WTC11 (cell line): ENCODE results near the gene NUAK1. TPM values are rescaled to one million over a fixed set of nuclear protein-coding genes. Genes with fewer than 3 reads are reported as not detected.

Experiments used
- ATAC-seq: fragments of 200-7000 bp; cut with Tn5 transposase; 2 replicates; pipeline ENCODE4 v1.10.0; 2021; ENCODE audit warnings: mild to moderate bottlenecking, moderate library complexity
- CTCF ChIA-PET: fragments of 300-600 bp; sonication (Branson Sonifier 250); formaldehyde crosslinking; loops from one replicate; lab custom pipeline; 2021; ENCODE audit warnings: antibody characterized with exemption; lab: Charles Lee
- POLR2A ChIA-PET: fragments of 350-600 bp; sonication (Branson Sonifier 250); formaldehyde crosslinking; loops from one replicate; lab custom pipeline; 2021; ENCODE audit warnings: antibody characterized with exemption; lab: Charles Lee
- DNase-seq: peaks from one replicate; pipeline ENCODE4 v3.0.0; 2021; ENCODE audit warnings: low spot score
- H3K27ac Mint-ChIP-seq: 2 replicates; pipeline ENCODE4 v1.8.0; 2021; ENCODE audit warnings: mixed read lengths
- H3K27me3 Mint-ChIP-seq: 2 replicates; pipeline ENCODE4 v1.8.0; 2021; ENCODE audit warnings: low read depth, mild to moderate bottlenecking, moderate library complexity, mixed read lengths
- H3K36me3 Mint-ChIP-seq: 2 replicates; pipeline ENCODE4 v1.8.0; 2021; ENCODE audit warnings: mixed read lengths
- H3K4me1 Mint-ChIP-seq: 2 replicates; pipeline ENCODE4 v1.8.0; 2022; ENCODE audit warnings: mixed read lengths
- H3K4me3 Mint-ChIP-seq: 2 replicates; pipeline ENCODE4 v1.8.0; 2021; ENCODE audit warnings: mild to moderate bottlenecking, moderate library complexity, mixed read lengths
- H3K9me3 Mint-ChIP-seq: 2 replicates; pipeline ENCODE4 v1.8.0; 2021; ENCODE audit warnings: mixed read lengths
- ARID4B ChIP-seq: sonication (generic); formaldehyde crosslinking; IDR thresholded peaks from 2 replicates; pipeline ENCODE4 v1.8.0; 2023; ENCODE audit warnings: missing genetic modification reagents, mild to moderate bottlenecking, borderline replicate concordance
- IRF1 ChIP-seq: sonication (generic); formaldehyde crosslinking; IDR thresholded peaks from 2 replicates; pipeline ENCODE4 v1.8.0; 2023; ENCODE audit warnings: missing genetic modification reagents
- KAT7 ChIP-seq: sonication (generic); formaldehyde crosslinking; IDR thresholded peaks from 2 replicates; pipeline ENCODE4 v1.8.1; 2023; ENCODE audit warnings: missing genetic modification reagents, mild to moderate bottlenecking, borderline replicate concordance
- PRRX2 ChIP-seq: fragments of 250-450 bp; sonication (Bioruptor Pico); IDR thresholded peaks from 2 replicates; pipeline ENCODE4 v1.8.0; 2021; ENCODE audit warnings: mild to moderate bottlenecking
- RELA ChIP-seq: sonication (generic); formaldehyde crosslinking; IDR thresholded peaks from 2 replicates; pipeline ENCODE4 v1.8.1; 2022; ENCODE audit warnings: missing genetic modification reagents, mild to moderate bottlenecking, borderline replicate concordance
- SMAD4 ChIP-seq: sonication (generic); formaldehyde crosslinking; IDR thresholded peaks from 2 replicates; pipeline ENCODE4 v1.8.0; 2022; ENCODE audit warnings: mild to moderate bottlenecking, missing genetic modification reagents
- SOX15 ChIP-seq: fragments of 250-450 bp; sonication (Bioruptor Pico); IDR thresholded peaks from 2 replicates; pipeline ENCODE4 v1.9.0; 2021; ENCODE audit warnings: mild to moderate bottlenecking
- SP1 ChIP-seq: sonication (generic); formaldehyde crosslinking; conservative IDR thresholded peaks from 2 replicates; pipeline ENCODE4 v1.8.1; 2022; ENCODE audit warnings: missing genetic modification reagents
- ZBTB21 ChIP-seq: sonication (generic); formaldehyde crosslinking; IDR thresholded peaks from 2 replicates; pipeline ENCODE4 v1.8.1; 2023; ENCODE audit warnings: mild to moderate bottlenecking, missing genetic modification reagents, borderline replicate concordance
- ZBTB43 ChIP-seq: sonication (generic); formaldehyde crosslinking; IDR thresholded peaks from 2 replicates; pipeline ENCODE4 v1.8.1; 2023; ENCODE audit warnings: mild to moderate bottlenecking, missing genetic modification reagents
- ZNF232 ChIP-seq: sonication (generic); formaldehyde crosslinking; IDR thresholded peaks from 2 replicates; pipeline ENCODE4 v1.8.0; 2022; ENCODE audit warnings: mild to moderate bottlenecking, missing genetic modification reagents
- ZNF281 ChIP-seq: sonication (generic); formaldehyde crosslinking; IDR thresholded peaks from 2 replicates; pipeline ENCODE4 v1.8.0; 2023; ENCODE audit warnings: mild to moderate bottlenecking, missing genetic modification reagents
- ZNF317 ChIP-seq: sonication (generic); formaldehyde crosslinking; IDR thresholded peaks from 2 replicates; pipeline ENCODE4 v1.8.1; 2023; ENCODE audit warnings: low read depth, mild to moderate bottlenecking, moderate library complexity, missing genetic modification reagents, borderline replicate concordance
- ZNF396 ChIP-seq: fragments of 250-450 bp; sonication (Bioruptor Pico); IDR thresholded peaks from 2 replicates; pipeline ENCODE4 v1.8.0; 2021; ENCODE audit warnings: mild to moderate bottlenecking, moderate library complexity, borderline replicate concordance
- ZNF423 ChIP-seq: fragments of 250-450 bp; sonication (Bioruptor Pico); IDR thresholded peaks from 2 replicates; pipeline ENCODE4 v2.1.2; 2022; ENCODE audit warnings: mild to moderate bottlenecking, moderate library complexity
- total RNA-seq: library from RNA; stranded (reverse); gene quantifications from 3 replicates; pipeline ENCODE4 v1.2.3, GENCODE V29; 2021
- TF ChIP-seq, protein P1 (sequence below): sonication (generic); formaldehyde crosslinking; IDR thresholded peaks from 2 replicates; pipeline ENCODE4 v1.8.1; 2023; ENCODE audit warnings: mild to moderate bottlenecking, missing genetic modification reagents, moderate library complexity
- TF ChIP-seq, protein P2 (sequence below): sonication (generic); formaldehyde crosslinking; IDR thresholded peaks from 2 replicates; pipeline ENCODE4 v1.8.0; 2022; ENCODE audit warnings: mild to moderate bottlenecking, missing genetic modification reagents

The NUAK1 gene
- total RNA-seq, 1 experiment from 2014 or later: 15.9 TPM

DNA sequence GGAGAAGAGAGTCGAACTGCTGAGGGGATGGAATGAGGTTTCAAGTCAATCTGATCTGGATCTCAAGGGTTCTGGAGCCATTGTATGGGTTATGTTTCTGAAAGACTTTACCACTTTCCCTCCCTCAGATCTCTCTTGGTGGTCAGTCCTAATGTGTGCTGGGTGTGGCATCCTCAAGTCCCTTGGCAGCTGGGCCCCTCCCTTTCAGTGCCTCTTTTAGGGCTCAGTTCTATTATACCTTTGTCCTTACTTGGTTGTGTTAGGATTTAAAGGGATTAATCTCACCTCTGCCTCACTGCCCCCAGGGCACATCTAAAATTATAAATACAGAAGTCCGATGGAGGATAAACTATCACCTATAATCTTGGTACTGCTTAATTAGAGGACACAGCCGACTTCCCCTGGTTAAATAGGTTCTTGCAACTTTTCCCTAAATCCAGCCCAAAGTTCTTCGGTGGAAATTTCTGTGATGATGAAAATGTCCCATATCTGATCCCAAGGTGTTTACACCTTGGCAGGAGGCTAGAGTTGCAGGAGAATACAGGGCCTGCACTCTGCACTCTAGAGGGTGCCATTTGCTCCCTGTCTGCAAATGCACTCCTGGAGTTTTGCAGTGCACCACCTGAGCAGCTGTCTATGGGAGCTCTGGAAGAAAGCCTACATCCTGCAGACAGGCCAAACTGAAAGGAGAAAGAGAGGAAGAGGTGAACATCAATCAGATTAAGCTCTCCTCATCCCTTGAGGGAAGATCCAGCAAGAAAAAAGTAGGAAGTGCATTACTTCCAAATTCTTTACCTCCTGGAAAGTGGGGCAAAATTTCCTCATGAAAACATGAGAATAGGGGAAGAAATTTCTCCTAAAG, 106.8 kb downstream of the NUAK1 start:
- no peak for DNase-seq
- Mint-ChIP-seq H3K27me3 (no peaks in the 10 kb centered on the region), H3K4me3 (no peak overlapping the region), H3K27ac (no peak overlapping the region), H3K9me3 (peaks cover 13% of the 10 kb centered on the region), H3K36me3 (no peaks in the 10 kb centered on the region), H3K4me1 (peaks cover 12% of the 10 kb centered on the region)
- ATAC-seq: peak; percentile 32; the same call in 1 of the 2 replicates
- TF ChIP-seq, protein P1, sequence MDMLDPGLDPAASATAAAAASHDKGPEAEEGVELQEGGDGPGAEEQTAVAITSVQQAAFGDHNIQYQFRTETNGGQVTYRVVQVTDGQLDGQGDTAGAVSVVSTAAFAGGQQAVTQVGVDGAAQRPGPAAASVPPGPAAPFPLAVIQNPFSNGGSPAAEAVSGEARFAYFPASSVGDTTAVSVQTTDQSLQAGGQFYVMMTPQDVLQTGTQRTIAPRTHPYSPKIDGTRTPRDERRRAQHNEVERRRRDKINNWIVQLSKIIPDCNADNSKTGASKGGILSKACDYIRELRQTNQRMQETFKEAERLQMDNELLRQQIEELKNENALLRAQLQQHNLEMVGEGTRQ (CRISPR knock-in tag): no peak
- TF ChIP-seq ZNF232 (no peak), PRRX2 (CRISPR knock-in tag) (no peak), SOX15 (CRISPR knock-in tag) (no peak), ZBTB43 (no peak), RELA (CRISPR knock-in tag) (no peak), SMAD4 (CRISPR knock-in tag) (no peak), IRF1 (CRISPR knock-in tag) (no peak), ZNF281 (CRISPR knock-in tag) (no peak), ZNF396 (CRISPR knock-in tag) (no peak), ZBTB21 (CRISPR knock-in tag) (no peak), SP1 (no peak), KAT7 (no peak), ZNF317 (CRISPR knock-in tag) (no peak), ARID4B (no peak), ZNF423 (CRISPR knock-in tag) (no peak)
- TF ChIP-seq, protein P2, sequence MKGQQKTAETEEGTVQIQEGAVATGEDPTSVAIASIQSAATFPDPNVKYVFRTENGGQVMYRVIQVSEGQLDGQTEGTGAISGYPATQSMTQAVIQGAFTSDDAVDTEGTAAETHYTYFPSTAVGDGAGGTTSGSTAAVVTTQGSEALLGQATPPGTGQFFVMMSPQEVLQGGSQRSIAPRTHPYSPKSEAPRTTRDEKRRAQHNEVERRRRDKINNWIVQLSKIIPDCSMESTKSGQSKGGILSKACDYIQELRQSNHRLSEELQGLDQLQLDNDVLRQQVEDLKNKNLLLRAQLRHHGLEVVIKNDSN: no peak
- CTCF ChIA-PET: no interaction called here
- POLR2A ChIA-PET: interaction anchor here (0.7 kb wide), 1 partner anchor 101 kb away, joined by 3 read pairs; no protein-coding TSS in a partner anchor
